ENCODE measurements around the gene GPHN.

Gene GPHN

GRCh38 chr14:66601932-66602578, 94.1 kb downstream of the GPHN start:
- DNase-seq: no peak

- DNase-seq: no peak
Measured at GRCh38 chr14:66603945-66604344, 96.0 kb downstream of the GPHN start.

GRCh38 chr14:66606826-66607225, 98.9 kb downstream of the GPHN start:
- DNase-seq: no peak

- no peak for DNase-seq
Measured at GRCh38 chr14:66610154-66610563, 102.2 kb downstream of the GPHN start.

GRCh38 chr14:66613344-66613743, 105.4 kb downstream of the GPHN start:
- no peak for DNase-seq

GRCh38 chr14:66619952-66620351, 112.0 kb downstream of the GPHN start:
- no peak for DNase-seq

GRCh38 chr14:66623838-66624237, 115.9 kb downstream of the GPHN start:
- DNase-seq: no peak

- DNase-seq: no peak
Measured at GRCh38 chr14:66624336-66624937, 116.5 kb downstream of the GPHN start.

- no peak for DNase-seq
Measured at GRCh38 chr14:66628636-66629035, 120.7 kb downstream of the GPHN start.

GRCh38 chr14:66629499-66629898, 121.6 kb downstream of the GPHN start:
- no peak for DNase-seq

- no peak for DNase-seq
Measured at GRCh38 chr14:66634876-66635275, 126.9 kb downstream of the GPHN start.

GRCh38 chr14:66635435-66635834, 127.5 kb downstream of the GPHN start:
- no peak for DNase-seq

GRCh38 chr14:66636240-66636639, 128.3 kb downstream of the GPHN start:
- no peak for DNase-seq

- DNase-seq: no peak
Measured at GRCh38 chr14:66638689-66639088, 130.7 kb downstream of the GPHN start.

GRCh38 chr14:66641861-66642635, 134.1 kb downstream of the GPHN start:
- DNase-seq: no peak

- DNase-seq: no peak
Measured at GRCh38 chr14:66643344-66643743, 135.4 kb downstream of the GPHN start.

- DNase-seq: no peak
Measured at GRCh38 chr14:66645716-66646115, 137.8 kb downstream of the GPHN start.

- peak; percentile 18 for DNase-seq
Measured at GRCh38 chr14:66649498-66649897, 141.6 kb downstream of the GPHN start.

GRCh38 chr14:66650491-66650911, 142.6 kb downstream of the GPHN start:
- no peak for DNase-seq

- no peak for DNase-seq
Measured at GRCh38 chr14:66651536-66652220, 143.7 kb downstream of the GPHN start.

- DNase-seq: no peak
Measured at GRCh38 chr14:66652525-66653106, 144.7 kb downstream of the GPHN start.

- no peak for DNase-seq
Measured at GRCh38 chr14:66657780-66658179, 149.8 kb downstream of the GPHN start.

- DNase-seq: no peak
Measured at GRCh38 chr14:66662374-66662773, 154.4 kb downstream of the GPHN start.

Data from NCI-H510A (cell line).